ENCODE results near the gene KY.

Gene KY

GRCh38 chr3:134650431-134651346 is at the start of gene KY:
Gene KY, minus strand, starts transcription at chr3:134651022. Its CDS starts 62 bp downstream, at chr3:134650960.
- peak; percentile 32 for TF ChIP-seq CTCF (IDR thresholded peaks at IDR 0.05; ENCODE audit: low read depth, low read length)
- DNase-seq (ENCODE audit: extremely low read depth, low read depth), result no peak

GRCh38 chr3:134699721-134700120 is 48.9 kb upstream of the KY start:
- TF ChIP-seq CTCF (IDR thresholded peaks at IDR 0.05; ENCODE audit: low read depth, low read length), result no peak
- DNase-seq (ENCODE audit: extremely low read depth, low read depth), result no peak

- no peak for DNase-seq (ENCODE audit: extremely low read depth, low read depth)
- no peak for TF ChIP-seq CTCF (IDR thresholded peaks at IDR 0.05; ENCODE audit: low read depth, low read length)
Measured at GRCh38 chr3:134699141-134699711, 48.4 kb upstream of the KY start.

GRCh38 chr3:134697830-134698689 is 47.2 kb upstream of the KY start:
- no peak for DNase-seq (ENCODE audit: extremely low read depth, low read depth)
- no peak for TF ChIP-seq CTCF (IDR thresholded peaks at IDR 0.05; ENCODE audit: low read depth, low read length)

- TF ChIP-seq CTCF (IDR thresholded peaks at IDR 0.05; ENCODE audit: low read depth, low read length), result no peak
- no peak for DNase-seq (ENCODE audit: extremely low read depth, low read depth)
Measured at GRCh38 chr3:134696155-134696554, 45.3 kb upstream of the KY start.

- TF ChIP-seq CTCF (IDR thresholded peaks at IDR 0.05; ENCODE audit: low read depth, low read length), result no peak
- DNase-seq (ENCODE audit: extremely low read depth, low read depth), result no peak
Measured at GRCh38 chr3:134694946-134695543, 44.2 kb upstream of the KY start.
